Body of pancreas (tissue), 4 donors: Measurements from ENCODE around the gene NTF3. TPM values are rescaled to one million over a fixed set of nuclear protein-coding genes. Genes with fewer than 3 reads are reported as not detected.

Experiments used
- ATAC-seq: fragments of 150-250 bp; one replicate; pipeline ENCODE4 v1.9.1; 2016
- DNase-seq, 4 donors: peaks; one replicate each; pipeline ENCODE4 v3.0.0-alpha.2; 2019
- H3K27ac ChIP-seq, 4 donors: fragments of 200-600 bp; sonication (generic); 1 replicate in 3 of 4; 2 replicates in 1 of 4; pipeline versions ENCODE4 v1.5.1 to v1.6.1; 2016 to 2019; ENCODE audit warnings: mild to moderate bottlenecking in 1 of 4, mixed read lengths in 1 of 4, moderate library complexity in 1 of 4
- H3K27me3 ChIP-seq, 2 donors: fragments of 200-600 bp; sonication (generic); one replicate each; pipeline ENCODE4 v1.6.0; 2016; ENCODE audit warnings: mild to moderate bottlenecking in 1 of 2
- H3K36me3 ChIP-seq, 2 donors: fragments of 200-600 bp; sonication (generic); replicated peaks in 1 of 2; 2 replicates each; pipeline ENCODE4 v1.5.1; 2016; ENCODE audit warnings: low read depth in 2 of 2; ENCODE audit not compliant: insufficient read depth in 1 of 2
- H3K4me1 ChIP-seq: fragments of 200-600 bp; sonication (generic); one replicate; pipeline ENCODE4 v1.6.0; 2016
- H3K4me3 ChIP-seq, 2 donors: fragments of 200-600 bp; sonication (generic); 1 replicate in 1 of 2; 2 replicates in 1 of 2; pipeline ENCODE4 v1.5.1; 2016 to 2019
- H3K9me3 ChIP-seq, 3 donors: fragments of 200-600 bp; sonication (generic); 1 replicate in 2 of 3; 2 replicates in 1 of 3; pipeline ENCODE4 v1.5.1; 2016
- POLR2A ChIP-seq, 3 donors: fragments of 450-650 bp; IDR thresholded peaks; one replicate each; pipeline ENCODE4 v1.6.1; 2016; ENCODE audit warnings: antibody characterized with exemption in 3 of 3, mild to moderate bottlenecking in 2 of 3
- WGBS, 2 donors: methylation state at CpG; one replicate each; pipeline ENCODE4 v1.1.5; 2017; 5-methylcytosine and 5-hydroxymethylcytosine counted together
- intact Hi-C: fragments of 100-400 bp; cut with DNase I; formaldehyde crosslinking; loops from one replicate; pipeline ENCODE4 v1.15.1; 2023
- total RNA-seq, 2 donors: library from RNA; depleted of rRNA; stranded (reverse); fragments of >200 nt; gene quantifications; one replicate each; pipeline ENCODE4 v1.1.0, GENCODE V29; 2016
- TF ChIP-seq, protein P1 (sequence below), 7 experiments: fragments of 450-650 bp in 4 of 7; fragments of 200-600 bp in 3 of 7; sonication (generic) in 3 of 7; IDR thresholded peaks; one replicate each; pipeline ENCODE4 v1.5.1; 2016 to 2019; ENCODE audit warnings: antibody characterized with exemption in 7 of 7

Gene NTF3
- total RNA-seq, 2 donors from 2014 or later: not detected

DNA sequence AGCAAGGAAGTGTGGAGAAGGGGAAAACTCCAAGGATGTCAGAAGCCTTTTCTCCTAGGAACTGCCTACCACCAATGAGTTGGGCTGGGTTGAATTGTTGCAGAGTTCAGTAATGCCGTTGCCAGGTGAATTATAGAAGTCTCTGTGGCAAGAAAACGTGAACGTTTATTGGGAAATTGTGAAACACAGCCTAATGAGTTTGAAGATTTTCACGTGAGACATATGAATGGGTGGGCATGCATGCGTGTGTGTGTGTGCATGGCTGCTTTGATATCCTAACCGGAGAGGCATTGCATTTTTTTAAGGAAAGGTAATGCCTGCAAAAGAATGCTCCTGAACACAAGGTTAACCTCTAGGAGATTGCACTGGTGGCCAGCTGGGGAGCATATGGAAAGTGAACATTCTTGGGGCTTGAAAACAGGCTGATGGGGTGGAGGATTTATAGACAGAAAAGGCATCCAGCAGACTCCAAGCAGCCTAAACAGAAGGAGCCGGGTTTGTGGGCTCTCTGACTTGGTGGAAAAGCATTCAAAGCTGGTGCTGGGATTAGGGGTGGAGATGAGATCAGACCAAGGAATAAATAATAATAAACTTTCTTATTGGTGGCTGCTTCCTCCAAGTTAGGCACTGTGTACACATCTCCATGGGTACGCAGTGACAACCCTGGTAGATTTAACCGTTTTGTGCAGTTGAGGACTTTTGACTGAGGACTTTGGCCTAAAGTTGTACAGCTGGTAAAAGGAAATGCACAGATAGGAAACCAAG lies 67.8 kb downstream of the NTF3 start:
- TF ChIP-seq, protein P1, sequence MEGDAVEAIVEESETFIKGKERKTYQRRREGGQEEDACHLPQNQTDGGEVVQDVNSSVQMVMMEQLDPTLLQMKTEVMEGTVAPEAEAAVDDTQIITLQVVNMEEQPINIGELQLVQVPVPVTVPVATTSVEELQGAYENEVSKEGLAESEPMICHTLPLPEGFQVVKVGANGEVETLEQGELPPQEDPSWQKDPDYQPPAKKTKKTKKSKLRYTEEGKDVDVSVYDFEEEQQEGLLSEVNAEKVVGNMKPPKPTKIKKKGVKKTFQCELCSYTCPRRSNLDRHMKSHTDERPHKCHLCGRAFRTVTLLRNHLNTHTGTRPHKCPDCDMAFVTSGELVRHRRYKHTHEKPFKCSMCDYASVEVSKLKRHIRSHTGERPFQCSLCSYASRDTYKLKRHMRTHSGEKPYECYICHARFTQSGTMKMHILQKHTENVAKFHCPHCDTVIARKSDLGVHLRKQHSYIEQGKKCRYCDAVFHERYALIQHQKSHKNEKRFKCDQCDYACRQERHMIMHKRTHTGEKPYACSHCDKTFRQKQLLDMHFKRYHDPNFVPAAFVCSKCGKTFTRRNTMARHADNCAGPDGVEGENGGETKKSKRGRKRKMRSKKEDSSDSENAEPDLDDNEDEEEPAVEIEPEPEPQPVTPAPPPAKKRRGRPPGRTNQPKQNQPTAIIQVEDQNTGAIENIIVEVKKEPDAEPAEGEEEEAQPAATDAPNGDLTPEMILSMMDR (IDR thresholded peaks at IDR 0.05): no peak
- TF ChIP-seq POLR2A (IDR thresholded peaks at IDR 0.05): no peak
- Histone ChIP-seq H3K4me3 (no peak overlapping the region), H3K4me1 (no peaks in the 10 kb centered on the region), H3K27ac (no peak overlapping the region), H3K9me3 (no peaks in the 10 kb centered on the region), H3K36me3 (no peaks in the 10 kb centered on the region), H3K27me3 (no peaks in the 10 kb centered on the region)
- intact Hi-C loops: no loop called here
- ATAC-seq: no peak
- WGBS, 2 donors: 66 to 73% methylated on average over 9 of the region's 9 CpGs
- DNase-seq: no peak

- H3K9me3 ChIP-seq: no peaks in the 10 kb centered on the region
- DNase-seq (no peak), ATAC-seq (no peak)
- TF ChIP-seq POLR2A (IDR thresholded peaks at IDR 0.05): no peak
- TF ChIP-seq, protein P1 (IDR thresholded peaks at IDR 0.05): no peak
- no peaks in the 10 kb centered on the region for H3K4me1 ChIP-seq
- WGBS, 2 donors: 70 to 73% methylated on average over 7 of the region's 7 CpGs
- intact Hi-C loops: no loop called here
- no peaks in the 10 kb centered on the region for H3K36me3 ChIP-seq
- H3K27ac ChIP-seq: no peak overlapping the region
- H3K27me3 ChIP-seq: no peaks in the 10 kb centered on the region
- H3K4me3 ChIP-seq: no peak overlapping the region
Observed at GRCh38 chr12:5500331-5500659, 68.4 kb downstream of the NTF3 start.

DNA sequence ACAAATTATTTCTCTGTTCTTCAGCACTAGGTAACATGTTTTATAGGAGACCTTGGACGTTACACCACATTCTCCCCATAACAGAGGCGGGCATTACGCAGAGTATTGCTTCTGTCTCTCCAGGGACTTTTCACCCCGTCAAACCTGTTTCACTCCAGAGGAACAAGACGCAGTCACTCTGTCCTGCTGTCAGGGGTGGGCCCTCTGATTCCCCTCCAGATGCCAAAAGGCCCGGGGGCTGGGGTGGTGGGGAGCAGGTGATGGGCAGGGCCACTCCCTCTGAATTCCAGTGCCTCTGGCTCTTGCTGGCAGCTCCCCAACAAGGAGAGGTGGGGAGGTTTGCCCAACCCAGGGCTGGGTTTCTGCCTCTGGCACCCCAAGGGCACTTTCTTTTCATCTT lies 71.9 kb downstream of the NTF3 start:
- TF ChIP-seq, protein P1 (IDR thresholded peaks at IDR 0.05): no peak
- no peak for TF ChIP-seq POLR2A (IDR thresholded peaks at IDR 0.05)
- intact Hi-C loops: no loop called here
- WGBS, 2 donors: 38 to 48% methylated on average over 5 to 6 of the region's 6 CpGs
- H3K4me1 ChIP-seq: no peaks in the 10 kb centered on the region
- no peaks in the 10 kb centered on the region for H3K9me3 ChIP-seq
- no peak for DNase-seq
- H3K27ac ChIP-seq: no peak overlapping the region
- ATAC-seq: no peak
- no peak overlapping the region for H3K4me3 ChIP-seq
- no peaks in the 10 kb centered on the region for H3K36me3 ChIP-seq
- no peaks in the 10 kb centered on the region for H3K27me3 ChIP-seq

DNA sequence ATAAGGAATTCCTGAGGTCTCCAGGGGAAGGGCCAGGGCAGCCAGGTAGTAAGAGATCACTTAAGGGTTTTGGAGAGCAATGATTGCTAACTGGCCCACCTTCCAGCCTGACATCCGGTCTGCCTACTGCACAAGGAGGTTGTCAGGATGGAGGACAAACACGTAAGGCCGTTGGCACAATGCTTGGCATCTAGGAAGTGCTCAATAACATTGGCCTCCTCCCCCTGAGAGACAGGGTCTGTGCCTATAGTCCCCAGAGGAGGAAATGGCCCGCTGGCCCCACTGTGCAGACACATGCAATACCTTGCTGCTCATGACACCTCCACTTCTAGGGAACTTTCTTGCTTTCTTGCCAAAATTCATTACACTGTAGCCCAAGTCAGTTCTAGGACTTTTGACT lies 73.2 kb downstream of the NTF3 start:
- no peak for TF ChIP-seq POLR2A (IDR thresholded peaks at IDR 0.05)
- TF ChIP-seq, protein P1 (IDR thresholded peaks at IDR 0.05): no peak
- Histone ChIP-seq H3K27ac (no peak overlapping the region), H3K27me3 (no peaks in the 10 kb centered on the region), H3K4me3 (no peak overlapping the region), H3K9me3 (no peaks in the 10 kb centered on the region), H3K36me3 (no peaks in the 10 kb centered on the region), H3K4me1 (no peaks in the 10 kb centered on the region)
- WGBS, 2 donors: 72 to 75% methylated on average over 4 of the region's 4 CpGs
- intact Hi-C loops: no loop called here
- ATAC-seq: no peak
- DNase-seq: no peak

GRCh38 chr12:5505751-5506150 lies 73.8 kb downstream of the NTF3 start:
- DNase-seq (no peak), ATAC-seq (no peak)
- intact Hi-C loops: no loop called here
- H3K9me3 ChIP-seq: no peaks in the 10 kb centered on the region
- H3K4me1 ChIP-seq: no peaks in the 10 kb centered on the region
- no peaks in the 10 kb centered on the region for H3K27me3 ChIP-seq
- H3K27ac ChIP-seq: no peak overlapping the region
- 70 to 71% methylated on average over 2 of the region's 2 CpGs for WGBS, 2 donors
- no peak for TF ChIP-seq POLR2A (IDR thresholded peaks at IDR 0.05)
- TF ChIP-seq, protein P1 (IDR thresholded peaks at IDR 0.05): no peak
- no peak overlapping the region for H3K4me3 ChIP-seq
- H3K36me3 ChIP-seq: no peaks in the 10 kb centered on the region
